ENCODE data around the gene ADCY9.
A peak's percentile ranks its signal among the peaks of the same experiment; 100 is the strongest.
"Not testable (repeated sequence)": the region's sequence is repeated elsewhere in the genome, so short reads cannot be mapped to it uniquely, and the experiment has no call there.

Gene ADCY9

DNA sequence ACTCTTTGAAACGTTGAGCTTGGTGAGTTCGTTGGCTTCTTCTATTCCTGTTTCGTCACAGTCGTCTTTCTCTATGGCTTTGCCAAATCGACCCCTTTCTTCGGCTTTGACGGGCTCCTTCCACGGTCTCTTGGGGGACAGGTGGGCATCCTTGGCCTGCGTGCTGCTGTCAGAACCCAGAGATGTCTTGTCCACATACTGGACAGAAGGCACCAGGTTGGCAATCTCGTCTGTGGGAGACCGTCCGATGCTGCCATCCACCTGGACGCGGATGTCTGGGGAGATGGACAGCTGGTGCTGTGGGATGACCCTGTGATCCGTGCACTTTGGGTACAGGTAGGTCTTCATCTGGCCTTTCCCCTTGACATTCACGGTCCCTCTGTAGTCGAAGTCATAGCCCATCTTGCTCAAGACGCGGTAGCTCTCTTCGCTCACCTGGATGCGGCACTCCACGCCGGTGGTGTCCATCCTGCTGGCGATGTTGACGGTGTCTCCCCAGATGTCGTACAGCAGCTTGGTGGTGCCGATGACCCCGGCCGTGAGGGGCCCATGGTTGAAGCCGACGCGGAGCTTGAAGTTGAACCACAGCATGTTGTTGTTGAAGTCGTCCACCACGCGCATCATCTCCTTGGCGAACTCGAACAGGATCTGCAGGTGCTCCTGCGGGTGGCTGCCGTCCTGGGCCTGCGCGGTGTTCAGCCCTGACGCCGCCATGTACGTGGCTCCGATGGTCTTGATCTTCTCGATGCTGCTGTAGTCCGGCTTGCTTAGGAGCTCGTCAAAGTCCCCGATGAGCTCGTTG lies 150.3 kb downstream of the ADCY9 start:
- no peak for DNase-seq

DNA sequence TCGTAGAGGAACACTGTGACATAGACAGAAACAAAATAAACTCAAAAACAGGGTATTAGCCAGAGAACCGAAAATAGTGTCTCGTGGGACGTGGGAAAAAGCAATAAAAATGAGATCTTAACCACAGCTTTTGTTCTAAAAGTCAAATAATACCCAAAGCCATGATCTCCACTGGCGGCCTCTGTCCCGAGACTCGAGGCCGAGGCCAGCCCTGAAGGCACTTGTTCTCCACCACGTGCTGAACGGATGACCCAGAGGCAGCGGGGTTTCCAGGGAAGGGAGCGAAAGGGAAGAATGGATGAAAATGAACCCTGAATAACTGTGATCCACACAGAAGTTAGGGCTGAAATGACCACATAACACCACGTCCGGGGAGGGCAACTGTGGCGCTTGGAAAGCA lies 150.9 kb downstream of the ADCY9 start:
- no peak for DNase-seq

DNA sequence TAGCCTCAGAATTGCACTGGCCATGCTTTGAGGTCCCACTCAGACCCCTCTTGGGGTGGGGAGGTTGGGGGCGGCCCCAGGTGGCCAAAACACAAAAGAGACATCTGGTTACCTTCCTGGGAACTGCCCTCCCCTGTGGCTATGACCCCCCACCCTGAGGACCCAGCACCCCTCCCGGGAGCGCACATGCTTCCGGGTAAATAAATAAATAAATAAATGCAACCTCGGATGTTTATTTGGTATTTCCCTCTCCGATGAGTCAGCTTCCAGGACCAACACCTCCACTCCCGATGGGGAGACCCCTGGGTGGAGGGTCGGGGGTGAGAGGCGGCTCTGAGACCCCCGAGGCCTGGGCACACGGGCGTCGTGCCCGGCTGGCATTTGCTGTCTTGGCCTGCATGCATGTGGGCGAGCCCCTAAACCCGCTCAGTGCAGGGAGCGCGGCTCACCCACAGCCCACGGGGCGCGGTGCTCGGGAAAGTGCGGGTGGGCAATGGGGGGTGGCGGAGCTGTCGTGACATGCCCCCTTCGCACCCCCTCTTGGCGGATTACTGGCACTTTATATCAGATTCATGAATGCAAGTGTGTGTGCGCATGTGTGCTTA lies 151.5 kb downstream of the ADCY9 start:
- no peak for DNase-seq

DNA sequence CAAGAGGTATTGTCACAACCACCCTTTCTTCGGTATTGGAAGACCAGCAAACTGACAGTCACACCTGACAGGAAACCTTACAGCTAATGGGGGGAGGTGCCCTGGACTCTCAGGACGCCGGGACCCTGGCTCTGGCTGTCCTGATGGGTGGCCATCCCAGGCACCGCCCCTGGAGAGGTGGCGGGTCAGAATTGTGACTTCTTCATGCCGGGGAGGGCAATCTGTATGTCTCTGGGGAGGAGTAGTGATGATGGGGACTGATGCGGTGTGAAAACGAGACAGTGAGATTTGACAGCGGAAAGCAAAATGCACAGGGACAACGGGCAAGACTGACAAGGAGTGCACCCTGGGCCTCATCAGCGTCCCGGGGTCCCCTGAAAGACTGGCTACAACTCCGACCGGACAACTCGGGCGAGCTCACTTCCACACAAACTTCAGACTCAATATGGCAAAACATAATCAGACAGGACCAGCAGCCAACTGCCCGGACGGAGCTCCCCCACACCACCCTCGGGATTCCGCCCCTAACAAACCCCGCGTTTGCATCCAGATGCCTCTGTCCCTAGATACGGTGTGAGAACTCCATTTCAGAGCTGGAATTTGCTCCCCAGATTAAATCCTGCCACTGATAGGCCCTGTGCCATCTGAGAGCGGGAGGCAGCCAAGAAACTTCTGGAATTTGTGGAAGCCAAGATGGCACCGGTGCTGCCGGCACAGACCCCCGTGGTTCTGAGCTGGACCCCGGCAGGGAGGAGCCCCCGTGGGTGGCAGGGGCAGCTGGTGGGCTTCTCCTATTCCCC lies 152.2 kb downstream of the ADCY9 start:
- no peak for DNase-seq

DNA sequence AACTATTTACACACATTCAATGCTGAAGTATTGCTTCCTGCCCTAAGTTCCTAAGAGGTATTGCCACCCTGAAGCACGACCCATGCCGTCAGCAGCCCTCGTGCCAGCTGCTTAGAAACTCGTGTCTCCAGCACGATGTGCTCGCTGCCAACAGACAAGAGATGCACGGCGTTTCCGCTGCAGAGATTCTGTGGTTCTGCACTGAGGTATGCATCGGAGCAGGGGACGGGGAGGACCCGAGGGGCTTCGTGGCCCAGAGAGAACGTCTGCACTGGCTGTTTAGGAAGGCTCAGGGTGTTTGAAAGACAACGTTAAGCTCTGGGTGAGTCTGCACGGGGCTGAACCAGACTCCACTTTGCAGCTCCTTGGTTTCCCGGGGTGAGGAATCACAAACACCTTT lies 153.0 kb downstream of the ADCY9 start:
- no peak for DNase-seq

DNA sequence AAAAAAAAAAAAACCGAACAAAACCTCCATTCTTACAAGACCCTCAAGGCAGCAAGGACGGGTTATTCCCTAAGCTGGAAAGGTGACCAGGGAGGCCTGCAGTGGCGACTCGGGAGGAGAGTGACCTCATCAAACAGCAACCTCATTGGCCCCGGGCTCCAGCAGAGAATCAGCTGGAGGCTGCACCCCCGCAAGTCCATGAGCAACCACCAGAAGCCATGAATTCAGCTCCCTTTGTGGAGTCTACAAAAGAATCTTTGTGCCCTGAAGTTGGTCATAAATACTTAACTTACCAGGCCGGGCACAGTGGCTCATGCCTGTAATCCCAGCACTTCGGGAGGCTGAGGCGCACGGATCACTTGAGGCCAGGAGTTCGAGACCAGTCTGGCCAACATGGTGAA lies 154.8 kb downstream of the ADCY9 start:
- DNase-seq = peak; percentile 61

DNA sequence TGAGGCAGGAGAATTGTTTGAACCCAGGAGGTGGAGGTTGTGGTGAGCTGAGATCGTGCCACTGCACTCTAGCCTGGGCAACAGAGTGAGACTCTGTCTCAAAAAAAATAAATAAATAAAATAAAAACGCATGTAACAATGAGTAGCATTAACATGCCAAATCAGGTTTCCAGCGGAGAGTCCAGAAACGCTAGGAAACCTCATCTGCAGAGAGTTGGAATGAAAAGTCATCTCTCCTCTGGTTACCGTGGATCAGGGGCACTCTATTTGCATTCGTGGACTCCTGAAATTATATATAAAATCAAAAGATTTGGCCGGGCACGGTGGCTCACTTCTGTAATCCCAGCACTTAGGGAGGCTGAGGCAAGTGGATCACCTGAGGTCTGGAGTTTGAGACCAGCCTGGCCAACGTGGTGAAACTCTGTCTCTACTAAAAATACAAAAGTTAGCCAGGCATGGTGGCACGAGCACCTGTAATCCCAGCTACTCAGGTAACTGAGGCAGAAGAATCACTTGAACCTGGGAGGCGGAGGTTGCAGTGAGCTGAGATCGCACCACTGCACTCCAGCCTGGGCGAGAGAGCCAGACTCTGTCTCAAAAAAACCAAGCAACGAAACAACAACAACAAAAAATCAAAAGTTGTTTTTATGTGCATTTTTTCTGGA lies 156.2 kb downstream of the ADCY9 start:
- DNase-seq = not testable (repeated sequence)

DNA sequence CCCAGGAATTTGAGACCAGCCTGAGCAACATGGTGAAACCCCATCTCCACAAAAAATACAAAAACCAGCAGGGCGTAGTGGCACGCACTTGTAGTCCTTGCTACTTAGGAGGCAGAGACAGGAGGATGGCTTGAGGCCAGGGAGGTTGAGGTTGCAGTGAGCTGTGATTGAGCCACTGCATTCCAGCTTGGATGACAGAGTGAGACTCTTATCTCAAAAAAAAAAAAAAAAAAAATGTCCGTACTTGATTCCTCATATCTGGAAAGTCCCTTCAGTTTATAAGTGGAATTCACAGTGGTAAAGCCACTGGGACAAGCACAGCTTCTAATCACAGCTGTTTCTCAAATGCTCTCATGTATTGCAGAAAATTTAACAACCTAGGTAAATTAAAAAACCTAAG lies 157.1 kb downstream of the ADCY9 start:
- DNase-seq = no peak

DNA sequence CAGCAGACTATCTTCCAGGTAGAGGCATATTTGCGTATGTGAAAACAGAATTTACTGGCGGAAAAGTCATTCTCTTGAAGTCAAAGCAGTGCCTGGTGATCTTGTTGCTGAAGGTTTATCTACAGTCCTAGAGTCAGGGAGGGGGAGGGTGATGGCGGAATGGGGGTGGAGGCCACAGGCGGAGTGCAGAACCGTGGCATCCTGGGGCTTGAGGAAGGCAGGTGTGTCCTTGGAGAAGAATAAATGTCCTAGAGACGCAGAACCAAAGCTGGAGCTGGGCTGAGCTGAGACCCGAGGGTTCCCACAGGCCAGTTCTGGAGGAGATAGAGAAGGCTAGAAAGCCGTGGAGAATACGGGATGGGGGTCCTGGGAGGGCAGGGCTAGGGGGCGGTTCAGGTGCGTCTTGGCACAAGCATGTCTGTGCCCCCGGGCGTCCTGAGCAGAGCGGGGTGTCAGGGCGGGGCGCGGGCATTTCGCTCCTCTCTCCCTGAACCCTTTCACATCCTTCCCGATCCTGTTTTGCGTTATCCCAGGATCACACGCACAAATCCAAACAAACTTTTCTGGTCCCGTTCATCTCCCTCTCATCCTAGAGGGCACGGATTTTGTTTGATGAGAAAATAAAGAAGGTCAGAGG lies 158.8 kb downstream of the ADCY9 start:
- no peak for DNase-seq

DNA sequence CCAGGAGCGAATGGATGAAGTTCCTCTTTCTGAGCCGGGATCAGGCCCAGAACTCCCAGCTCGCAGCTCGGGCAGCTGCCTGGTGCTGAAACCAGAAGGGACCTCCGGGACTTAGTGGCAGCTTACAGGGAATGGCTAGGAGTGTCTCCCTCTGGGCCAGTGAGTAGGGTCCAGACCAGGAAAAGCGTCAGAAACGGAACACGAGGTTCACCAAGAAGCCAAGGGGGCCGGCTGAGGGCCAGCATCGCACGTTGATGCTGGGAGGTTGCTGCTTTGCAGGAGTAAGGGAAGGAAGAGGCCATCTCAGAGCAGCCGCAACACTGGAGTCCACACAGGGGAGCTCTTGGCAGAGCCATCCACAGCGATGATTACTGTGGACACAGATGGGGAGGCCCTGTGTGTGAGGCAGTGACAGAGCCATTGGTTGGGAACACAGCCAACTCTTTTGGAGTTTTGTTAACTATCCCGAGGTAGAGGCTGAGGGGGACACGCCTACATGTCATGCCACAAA lies 161.8 kb downstream of the ADCY9 start:
- DNase-seq = no peak

DNA sequence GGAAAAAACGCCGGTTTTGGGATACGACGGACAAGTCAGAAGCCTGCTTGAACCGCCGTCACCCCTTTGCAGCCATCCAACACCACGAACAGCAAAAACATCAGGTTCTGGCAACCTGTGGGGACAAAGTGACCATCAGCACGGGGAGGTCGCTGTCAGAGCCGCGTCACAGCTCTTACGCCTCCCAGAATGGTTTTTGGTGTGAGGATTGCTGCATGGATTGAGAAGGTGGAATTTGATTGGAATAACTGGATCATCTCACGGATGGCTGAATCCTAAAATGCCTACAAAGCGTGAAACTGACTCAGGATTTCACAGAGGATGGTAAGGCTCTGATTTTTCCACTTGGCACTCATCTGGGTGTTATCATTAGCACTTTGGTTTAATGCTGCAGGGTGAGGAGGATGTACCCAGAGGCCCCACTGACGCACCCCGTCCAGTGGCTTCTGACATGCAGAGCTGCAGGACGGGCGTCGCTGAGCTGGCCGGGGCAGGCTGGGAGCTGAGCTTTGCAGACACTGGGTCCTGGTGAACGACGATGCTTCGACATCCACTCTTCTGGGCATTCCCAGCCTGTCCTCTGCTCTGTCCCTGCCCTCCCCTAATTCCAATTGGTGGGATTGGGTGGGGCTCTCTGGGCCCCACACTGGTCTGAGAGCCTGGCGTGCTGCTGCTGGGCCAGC lies 162.4 kb downstream of the ADCY9 start:
- no peak for DNase-seq

DNA sequence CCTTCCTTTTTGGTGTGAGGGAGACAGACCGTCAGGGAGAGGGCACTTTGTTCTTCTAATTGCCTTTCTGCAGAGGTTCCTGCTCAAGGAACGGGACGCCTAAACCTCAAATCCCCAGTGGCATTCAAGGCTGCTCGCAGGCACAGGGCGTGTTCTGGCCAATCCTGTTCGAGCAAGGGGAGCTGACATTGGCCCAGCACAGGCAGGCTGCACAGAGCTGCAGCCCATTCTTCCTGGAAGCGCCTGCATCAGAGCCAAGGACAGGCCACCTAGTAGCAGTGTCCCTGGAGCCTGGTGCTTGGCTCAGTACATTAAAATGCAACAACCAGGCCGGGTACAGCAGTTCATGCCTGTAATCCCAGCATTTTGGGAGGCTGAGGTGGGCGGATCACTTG lies 163.5 kb downstream of the ADCY9 start:
- DNase-seq = no peak

DNA sequence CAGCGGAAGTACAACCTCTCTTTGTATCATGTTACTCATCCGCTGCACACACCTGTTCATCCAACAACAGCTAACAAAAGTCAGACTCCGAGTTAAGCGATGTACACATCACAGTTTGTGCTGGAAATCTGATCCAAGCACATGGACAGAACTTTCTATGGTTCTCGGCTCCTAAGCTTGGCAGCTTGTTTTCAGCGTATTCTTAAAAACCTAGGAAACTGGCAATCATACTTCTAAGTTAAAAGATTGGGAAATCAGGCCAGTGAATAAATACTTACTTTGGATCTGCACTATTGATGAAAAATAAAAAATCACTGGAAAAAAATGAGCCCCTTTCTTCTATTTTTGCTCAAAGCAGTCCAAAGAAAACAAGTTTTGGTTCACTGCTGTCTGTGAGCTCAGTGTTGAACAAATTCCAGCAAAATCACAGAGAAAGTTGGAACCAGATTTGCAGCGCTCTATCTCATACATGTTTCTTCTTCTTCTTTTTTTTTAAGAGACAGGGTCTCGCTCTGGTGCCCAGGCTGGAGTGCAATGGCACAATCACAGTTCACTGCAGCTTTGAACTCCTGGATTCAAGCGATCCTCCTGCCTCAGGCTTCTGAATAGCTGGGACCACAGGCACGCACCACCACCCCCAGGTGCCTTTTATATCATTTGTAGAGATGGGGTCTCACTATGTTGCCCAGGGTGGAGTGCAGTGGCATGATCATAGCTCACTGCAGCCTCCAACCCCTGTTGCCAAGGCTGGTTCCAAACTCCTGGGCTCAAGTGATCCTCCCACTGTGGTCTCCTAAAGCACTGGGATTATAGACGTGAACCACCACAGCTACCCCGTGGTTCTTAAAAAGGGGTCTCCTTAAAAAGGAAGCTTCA lies 164.1 kb downstream of the ADCY9 start:
- no peak for DNase-seq

DNA sequence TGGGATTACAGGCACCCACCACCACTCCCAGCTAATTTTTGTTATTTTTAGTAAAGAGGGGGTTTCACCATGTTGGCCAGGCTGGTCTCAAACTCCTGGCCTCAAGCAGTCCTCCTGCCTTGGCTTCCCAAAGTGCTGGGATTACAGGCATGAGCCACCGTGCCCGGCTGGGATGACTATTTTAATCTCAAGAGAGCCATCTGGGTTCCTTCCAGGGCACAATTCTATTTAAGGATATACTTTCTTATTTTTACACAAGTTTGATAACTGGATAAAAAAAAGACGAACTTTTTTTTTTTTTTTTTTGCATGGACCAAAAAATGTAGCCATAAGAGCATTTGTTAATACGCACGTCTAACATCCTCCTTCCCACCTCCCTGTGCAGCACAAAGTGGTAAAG lies 164.9 kb downstream of the ADCY9 start:
- DNase-seq = not testable (repeated sequence)

DNA sequence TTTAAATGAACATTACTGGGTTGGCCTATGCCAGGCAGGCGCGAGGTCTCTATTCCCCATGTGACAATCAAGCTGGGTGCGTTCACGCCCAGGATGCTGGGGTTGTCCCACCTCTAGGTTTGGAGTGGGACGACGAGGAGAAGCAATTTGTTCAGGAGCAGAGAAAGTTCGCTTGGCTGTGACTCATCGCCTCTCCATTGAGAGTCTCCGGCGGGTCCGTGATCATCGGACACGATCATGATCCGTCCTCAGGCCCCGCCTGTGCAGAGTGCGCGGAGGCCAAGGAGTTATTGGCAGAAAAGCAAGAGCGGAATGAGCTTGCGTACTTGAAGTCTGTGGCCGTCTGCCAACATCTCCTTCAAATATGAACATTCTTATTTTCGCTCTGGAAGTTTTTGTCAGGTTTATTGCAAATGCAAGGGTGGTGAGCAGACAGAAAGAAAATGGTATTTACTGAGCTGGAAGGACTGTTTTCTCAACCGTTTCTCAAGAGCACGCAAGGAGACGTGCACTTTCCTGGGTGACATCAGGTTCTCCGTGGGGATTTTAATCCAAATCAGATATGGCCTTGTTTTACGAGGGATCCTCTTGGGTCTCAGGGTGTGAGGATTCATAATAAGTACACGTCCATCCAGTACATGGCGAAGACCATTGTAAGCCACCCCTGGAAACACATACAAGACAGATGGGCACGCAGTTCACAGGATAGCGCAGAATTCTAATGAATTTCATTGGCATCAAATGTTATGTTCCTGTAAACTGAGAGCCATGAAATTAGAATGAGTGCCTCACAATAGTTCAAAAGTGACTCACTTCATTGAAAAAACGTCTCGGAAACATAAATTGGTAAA lies 165.7 kb downstream of the ADCY9 start:
- DNase-seq = no peak

DNA sequence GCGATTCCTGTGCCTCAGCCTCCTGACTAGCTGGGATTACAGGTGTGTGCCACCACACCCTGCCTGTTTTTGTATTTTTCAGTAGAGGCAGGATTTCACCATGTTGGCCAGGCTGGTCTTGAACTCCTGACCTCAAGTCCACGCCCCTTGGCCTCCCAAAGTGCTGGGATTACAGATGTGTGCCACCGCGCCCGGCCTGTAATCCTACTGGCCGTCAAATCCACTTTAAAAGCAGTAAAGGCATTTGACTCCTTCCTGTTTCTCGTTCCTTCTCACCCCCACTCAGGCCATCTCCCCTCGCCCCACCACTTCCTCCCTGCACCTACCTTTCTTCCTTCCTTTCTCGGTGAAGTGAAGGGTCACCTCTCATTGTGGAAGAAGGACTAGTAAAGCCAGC lies 166.3 kb downstream of the ADCY9 start:
- no peak for DNase-seq

DNA sequence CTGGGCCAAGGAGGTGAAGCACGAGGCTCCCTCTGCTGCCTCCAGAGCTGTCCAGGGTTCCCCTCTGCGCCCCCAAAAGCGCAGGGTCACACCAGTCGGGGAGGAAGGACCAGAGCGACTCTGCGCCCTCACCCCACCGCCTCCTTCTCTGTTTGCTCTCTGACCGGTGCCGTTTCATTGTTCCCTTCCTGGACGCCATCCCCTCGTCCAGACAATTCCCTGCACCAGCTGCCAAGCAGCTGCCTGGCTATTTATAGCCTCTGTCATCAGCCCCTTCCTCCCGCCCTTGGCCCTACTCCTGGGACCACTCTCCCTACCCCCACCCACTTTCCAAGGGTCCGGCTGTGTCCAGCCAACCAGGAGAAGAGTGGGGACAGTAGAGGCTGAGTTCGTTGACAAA lies 167.0 kb downstream of the ADCY9 start:
- DNase-seq = no peak

DNA sequence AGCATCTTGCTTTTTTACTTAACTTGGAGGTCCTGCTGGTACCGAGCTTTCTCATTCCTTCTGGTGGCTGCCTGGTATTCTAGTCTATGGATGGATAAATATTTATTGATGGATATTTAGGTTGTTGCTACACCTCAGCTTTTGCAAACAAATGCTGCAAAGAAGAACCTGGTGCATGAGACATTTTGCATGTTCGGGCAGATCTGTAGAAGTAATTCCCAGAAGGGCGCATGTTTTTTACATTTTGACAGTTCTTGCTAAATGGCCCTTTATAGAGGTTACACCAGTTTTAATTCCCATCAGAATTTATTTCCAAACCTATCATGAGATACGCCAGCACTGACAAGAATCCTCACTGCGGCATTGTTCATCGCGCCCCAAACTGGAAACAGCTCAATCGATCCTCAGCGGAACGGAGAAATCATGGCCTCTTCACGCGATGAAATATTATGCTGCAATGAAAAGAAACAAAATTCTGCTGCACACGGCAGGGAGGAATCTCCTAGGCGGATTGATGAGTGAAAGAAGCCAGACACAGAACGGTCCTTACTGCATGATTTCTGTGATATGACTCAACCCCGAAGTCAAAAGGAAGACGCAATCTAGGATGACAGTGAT lies 167.8 kb downstream of the ADCY9 start:
- no peak for DNase-seq

DNA sequence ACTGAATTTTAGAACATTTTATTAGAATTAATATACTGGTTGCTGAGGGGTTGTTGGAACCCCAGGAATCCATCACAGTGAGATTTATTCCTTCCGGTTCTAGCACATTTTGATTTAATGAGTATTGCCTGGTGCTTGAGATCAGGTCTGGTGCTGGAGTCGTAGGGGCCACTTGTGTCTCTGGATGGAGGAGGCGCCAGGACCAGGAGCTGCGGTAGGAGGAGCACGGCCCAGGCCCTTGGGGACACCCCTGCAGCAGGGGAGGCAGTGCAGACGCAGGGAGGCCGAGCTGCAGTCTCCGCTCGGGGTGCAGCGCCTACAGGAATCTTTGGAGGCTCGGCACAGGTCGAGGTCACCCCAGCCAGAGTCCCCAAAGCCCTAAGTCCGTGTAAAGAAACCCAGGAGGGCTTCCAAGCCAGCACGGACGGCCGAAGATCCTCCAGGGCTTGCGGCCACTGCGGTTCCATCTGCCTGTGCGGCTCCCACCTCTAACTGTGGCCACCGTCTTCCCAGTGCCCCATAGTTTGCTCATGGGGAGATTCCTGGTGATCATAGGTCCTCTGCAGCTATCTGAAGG lies 169.6 kb downstream of the ADCY9 start:
- DNase-seq = no peak
